B cell (primary cell): ENCODE measurements around the gene SPEM2. TPM values are rescaled to one million over a fixed set of nuclear protein-coding genes. Genes with fewer than 3 reads are reported as not detected.
A peak's percentile ranks its signal among the peaks of the same experiment; 100 is the strongest.

Source experiments
- ATAC-seq: fragments of 200-7000 bp; cut with Tn5 transposase; one replicate; pipeline ENCODE4 v1.10.0; 2021; ENCODE audit warnings: low read depth, mild to moderate bottlenecking, moderate number of reproducible peaks, moderate library complexity
- CTCF ChIA-PET: fragments of 350-600 bp; sonication (Branson Sonifier 250); formaldehyde crosslinking; loops from one replicate; lab custom pipeline; 2021; ENCODE audit warnings: antibody characterized with exemption, inconsistent platforms; lab: Charles Lee
- POLR2A ChIA-PET: fragments of 350-600 bp; sonication (Branson Sonifier 250); formaldehyde crosslinking; loops from one replicate; lab custom pipeline; 2021; ENCODE audit warnings: antibody characterized with exemption; lab: Charles Lee
- DNase-seq: peaks from one replicate; pipeline ENCODE4 v3.0.0; 2013
- H2AFZ ChIP-seq: 2 replicates; pipeline ENCODE4 v1.6.1; 2012; ENCODE audit warnings: mild to moderate bottlenecking, low read depth, low read length; ENCODE audit not compliant: insufficient read depth, poor library complexity, severe bottlenecking
- H3K27ac ChIP-seq, 2 donors: 1 replicate in 1 of 2; 2 replicates in 1 of 2; pipeline ENCODE4 v1.5.1; 2012 to 2013; ENCODE audit warnings: low read length in 2 of 2, mild to moderate bottlenecking in 2 of 2, moderate library complexity in 1 of 2
- H3K27me3 ChIP-seq, 4 experiments: fragments of 200-600 bp in 1 of 4; sonication (generic) in 1 of 4; replicated peaks in 1 of 4; 1 replicate in 2 of 4; 2 replicates in 2 of 4; pipeline versions ENCODE4 v1.6.1 to v1.7.0; 2013 to 2016; ENCODE audit warnings: low read length in 3 of 4, mild to moderate bottlenecking in 2 of 4, mixed read lengths in 1 of 4, moderate library complexity in 1 of 4; ENCODE audit not compliant: insufficient read depth in 4 of 4, control insufficient read depth in 3 of 4; ENCODE audit errors: control extremely low read depth in 1 of 4
- H3K36me3 ChIP-seq, 2 experiments: replicated peaks in 1 of 2; 1 replicate in 1 of 2; 2 replicates in 1 of 2; pipeline versions ENCODE4 v1.6.1 to v1.7.1; 2013; ENCODE audit warnings: low read length in 1 of 2; ENCODE audit not compliant: insufficient read depth in 2 of 2, control insufficient read depth in 1 of 2; ENCODE audit errors: control extremely low read depth in 1 of 2, extremely low read depth in 1 of 2
- H3K4me1 ChIP-seq, 2 donors: fragments of 200-600 bp in 1 of 2; sonication (generic) in 1 of 2; 1 replicate in 1 of 2; 2 replicates in 1 of 2; pipeline versions ENCODE4 v1.5.1 to v1.6.1; 2013 to 2017; ENCODE audit warnings: low read length in 2 of 2; ENCODE audit not compliant: control insufficient read depth in 2 of 2, insufficient read depth in 2 of 2
- H3K4me2 ChIP-seq: replicated peaks from 2 replicates; pipeline ENCODE3; 2012; ENCODE audit warnings: mild to moderate bottlenecking, low read depth, low read length; ENCODE audit not compliant: poor library complexity, severe bottlenecking
- H3K4me3 ChIP-seq, 5 experiments: fragments of 200-600 bp in 1 of 5; sonication (generic) in 1 of 5; 1 replicate in 3 of 5; 2 replicates in 2 of 5; pipeline versions ENCODE4 v1.5.1 to v1.7.0; 2011 to 2016; ENCODE audit warnings: low read length in 4 of 5, mild to moderate bottlenecking in 4 of 5, low read depth in 2 of 5, control low read depth in 1 of 5, moderate library complexity in 1 of 5; ENCODE audit not compliant: insufficient read depth in 1 of 5; ENCODE audit errors: control extremely low read depth in 1 of 5, extremely low read depth in 1 of 5
- H3K79me2 ChIP-seq: fragments of 200-600 bp; sonication (generic); one replicate; pipeline ENCODE4 v1.6.0; 2016; ENCODE audit warnings: low read length; ENCODE audit not compliant: control insufficient read depth, insufficient read depth
- H3K9ac ChIP-seq: fragments of 200-600 bp; sonication (generic); 2 replicates; pipeline ENCODE4 v1.6.1; 2017; ENCODE audit warnings: mild to moderate bottlenecking, low read length, moderate library complexity
- H3K9me3 ChIP-seq, 3 donors: one replicate each; pipeline versions ENCODE4 v1.6.1 to v1.7.1; 2013; ENCODE audit warnings: low read length in 2 of 3; ENCODE audit not compliant: control insufficient read depth in 2 of 3, insufficient read depth in 1 of 3; ENCODE audit errors: control extremely low read depth in 1 of 3
- H4K20me1 ChIP-seq: 2 replicates; pipeline ENCODE4 v1.6.0; 2012; ENCODE audit warnings: mild to moderate bottlenecking, low read length; ENCODE audit not compliant: insufficient read depth, control insufficient read depth, poor library complexity, severe bottlenecking
- H3K27ac Mint-ChIP-seq: one replicate; pipeline ENCODE4 v1.8.0; 2021; ENCODE audit warnings: mixed read lengths
- H3K27me3 Mint-ChIP-seq: one replicate; pipeline ENCODE4 v1.8.0; 2021; ENCODE audit warnings: mixed read lengths
- H3K4me1 Mint-ChIP-seq: one replicate; pipeline ENCODE4 v1.8.0; 2021; ENCODE audit warnings: mixed read lengths
- H3K4me3 Mint-ChIP-seq: one replicate; pipeline ENCODE4 v1.8.0; 2021; ENCODE audit warnings: mixed read lengths
- H3K9me3 Mint-ChIP-seq: one replicate; pipeline ENCODE4 v1.8.0; 2022; ENCODE audit warnings: mixed read lengths; ENCODE audit not compliant: insufficient read depth
- CTCF ChIP-seq: fragments of 200-600 bp; IDR thresholded peaks from one replicate; pipeline ENCODE4 v1.8.0; 2022; ENCODE audit warnings: antibody characterized with exemption, mild to moderate bottlenecking
- EZH2 ChIP-seq: IDR thresholded peaks from 2 replicates; pipeline ENCODE4 v1.6.1; 2012; ENCODE audit warnings: borderline replicate concordance, low read depth, mild to moderate bottlenecking, moderate library complexity, low read length; ENCODE audit not compliant: insufficient read depth, poor library complexity, severe bottlenecking
- WGBS: methylation state at CpG from one replicate; pipeline ENCODE4 v1.1.5; 2013; ENCODE audit warnings: missing lambda C conversion rate; ENCODE audit not compliant: insufficient coverage; 5-methylcytosine and 5-hydroxymethylcytosine counted together
- intact Hi-C: fragments of 100-400 bp; cut with micrococcal nuclease; formaldehyde crosslinking; loops from one replicate; pipeline ENCODE4 v1.10.0; 2022
- polyA plus RNA-seq: library from polyadenylated mRNA; depleted of rRNA; stranded (reverse); fragments of >200 nt; gene quantifications from 2 replicates; pipeline ENCODE4 v1.2.3, GENCODE V29; 2012
- total RNA-seq, 2 donors: library from RNA; stranded (reverse); fragments of 120-200 nt in 1 of 2; gene quantifications; 1 replicate in 1 of 2; 2 replicates in 1 of 2; pipeline versions ENCODE4 v1.2.3 to v1.2.4, GENCODE V29; 2013 to 2022

Gene SPEM2
- total and polyA plus RNA-seq, 2 donors (not counting 1 experiment from before 2014, with no cell fraction given): not detected

GRCh38 chr17:7436556-7437368 is 11.3 kb downstream of the SPEM2 start:
- WGBS: 21% methylated on average over 92 of the region's 92 CpGs
- peaks cover 48% of the 10 kb centered on the region for H3K4me1 Mint-ChIP-seq
- H3K27ac Mint-ChIP-seq: peak overlapping the region; percentile 94
- intact Hi-C loops: loop anchor here (5.0 kb wide), 2 partner anchors 399 to 1949 kb away; partner anchors contain the start of genes DERL2, MIS12 and SLC16A13
- ATAC-seq (peak; percentile 52), DNase-seq (peak; percentile 87)
- peak overlapping the region in 4 of 5 experiments; percentile 77 to 85 (median 79) for H3K4me3 ChIP-seq
- ChIA-PET POLR2A (interaction anchor here (0.8 to 3.2 kb wide), 13 partner anchors 33 to 250 kb away, joined by 3 to 27 read pairs (median 3); partner anchors contain the start of genes GPS2, POLR2A, SENP3 and SLC35G6), CTCF (interaction anchor here (0.6 to 4.2 kb wide), 45 partner anchors 9 to 251 kb away, joined by 3 to 43 read pairs (median 5); partner anchors contain the start of genes ACAP1, CD68, CHRNB1 and MPDU1)
- peaks cover 0 to 34% (median 0%) of the 10 kb centered on the region in 3 donors for H3K9me3 ChIP-seq
- peaks cover 49% of the 10 kb centered on the region for H4K20me1 ChIP-seq
- peaks cover 32% of the 10 kb centered on the region for H3K27me3 Mint-ChIP-seq
- H3K27me3 ChIP-seq: peaks cover 0 to 39% (median 28%) of the 10 kb centered on the region in 4 experiments
- peak overlapping the region; percentile 96 for H3K4me3 Mint-ChIP-seq
- TF ChIP-seq EZH2 (no peak), CTCF (peak; percentile 82)
- peaks cover 27% of the 10 kb centered on the region for H3K79me2 ChIP-seq
- H3K4me2 ChIP-seq: peak overlapping the region; percentile 93
- H3K36me3 ChIP-seq: no peaks in the 10 kb centered on the region
- H3K9ac ChIP-seq: peak overlapping the region; percentile 81
- no peak overlapping the region for H2AFZ ChIP-seq
- H3K4me1 ChIP-seq: peaks cover 51 to 53% of the 10 kb centered on the region in 2 donors
- H3K27ac ChIP-seq: peak overlapping the region; percentile 12 to 80
- H3K9me3 Mint-ChIP-seq: no peaks in the 10 kb centered on the region
